ENCODE data around the gene CIB1.

GRCh38 chr15:90230610-90231009 is 3.1 kb downstream of the CIB1 start:
- TF ChIP-seq POLR2AphosphoS2 (conservative IDR thresholded peaks at IDR 0.05; ENCODE audit: low read length) = no peak
- no peak for TF ChIP-seq CTCF (IDR thresholded peaks at IDR 0.05)
- no peak for TF ChIP-seq REST (IDR thresholded peaks at IDR 0.05)
- no peak for TF ChIP-seq HOXB5 (CRISPR knock-in tag; IDR thresholded peaks at IDR 0.05)
- TF ChIP-seq HMGXB4 (CRISPR knock-in tag; IDR thresholded peaks at IDR 0.05; ENCODE audit: borderline replicate concordance) = no peak
- no peak for TF ChIP-seq ZSCAN20 (CRISPR knock-in tag; IDR thresholded peaks at IDR 0.05)
- no peak for TF ChIP-seq JUNB (IDR thresholded peaks at IDR 0.05)
- TF ChIP-seq EP300 (IDR thresholded peaks at IDR 0.05) = no peak
- TF ChIP-seq JUN (IDR thresholded peaks at IDR 0.05) = no peak
- no peak for TF ChIP-seq MAX (IDR thresholded peaks at IDR 0.05)
- no peak for TF ChIP-seq FOSL2 (IDR thresholded peaks at IDR 0.05)
- no peak for TF ChIP-seq FOSL2 (CRISPR knock-in tag; IDR thresholded peaks at IDR 0.05)

All from A549 (cell line).